Smooth muscle cell (in vitro differentiated cells): ENCODE results near the gene ADK. TPM values are rescaled to one million over a fixed set of nuclear protein-coding genes. Genes with fewer than 3 reads are reported as not detected.
"Not testable (repeated sequence)": the region's sequence is repeated elsewhere in the genome, so short reads cannot be mapped to it uniquely, and the experiment has no call there.

Experiments
- DNase-seq: peaks from one replicate; lab custom pipeline; 2025; ENCODE audit not compliant: unreplicated experiment; lab: John Stamatoyannopoulos, UW
- H2AFZ ChIP-seq: fragments of 200-600 bp; sonication (generic); 2 replicates; pipeline ENCODE4 v1.6.0; 2016; ENCODE audit warnings: antibody characterized with exemption, low read depth, mild to moderate bottlenecking
- H3F3A ChIP-seq: fragments of 200-600 bp; sonication (generic); 2 replicates; pipeline ENCODE4 v1.6.0; 2017; ENCODE audit warnings: antibody characterized with exemption, low read depth
- H3K27ac ChIP-seq: fragments of 200-600 bp; sonication (generic); 2 replicates; pipeline ENCODE4 v1.5.1; 2016; ENCODE audit warnings: low read depth, mild to moderate bottlenecking
- H3K27me3 ChIP-seq: fragments of 200-600 bp; sonication (generic); 2 replicates; pipeline ENCODE4 v1.6.1; 2016; ENCODE audit warnings: low read depth, mild to moderate bottlenecking
- H3K36me3 ChIP-seq: fragments of 200-600 bp; sonication (generic); 2 replicates; pipeline ENCODE4 v1.5.1; 2016; ENCODE audit warnings: low read depth
- H3K4me1 ChIP-seq: fragments of 200-600 bp; sonication (generic); 2 replicates; pipeline ENCODE4 v1.5.1; 2016; ENCODE audit warnings: low read depth
- H3K4me2 ChIP-seq: fragments of 200-600 bp; sonication (generic); 2 replicates; pipeline ENCODE4 v1.6.0; 2016; ENCODE audit warnings: mild to moderate bottlenecking
- H3K4me3 ChIP-seq: fragments of 200-600 bp; sonication (generic); 2 replicates; pipeline ENCODE4 v1.5.1; 2016; ENCODE audit warnings: mild to moderate bottlenecking
- H3K79me2 ChIP-seq: fragments of 200-600 bp; sonication (generic); 2 replicates; pipeline ENCODE4 v1.6.0; 2016; ENCODE audit warnings: low read depth, mild to moderate bottlenecking
- H3K9ac ChIP-seq: fragments of 200-600 bp; sonication (generic); 2 replicates; pipeline ENCODE4 v1.6.0; 2016; ENCODE audit warnings: low read depth
- H3K9me3 ChIP-seq: fragments of 200-600 bp; sonication (generic); replicated peaks from 2 replicates; pipeline ENCODE4 v1.5.1; 2016; ENCODE audit warnings: low read depth
- H4K20me1 ChIP-seq: fragments of 200-600 bp; sonication (generic); 2 replicates; pipeline ENCODE4 v1.6.0; 2016; ENCODE audit warnings: low read depth
- WGBS: methylation state at CpG from one replicate; pipeline ENCODE4 v1.1.7; 2016; ENCODE audit warnings: low lambda C conversion rate; 5-methylcytosine and 5-hydroxymethylcytosine counted together
- polyA plus RNA-seq: library from polyadenylated mRNA; unstranded; fragments of >200 nt; fragmentation: Nextera tagmentation; extraction: Ambion mirVana; gene quantifications from 2 replicates; pipeline ENCODE4 v1.2.1, GENCODE V29; 2016
- total RNA-seq: library from RNA; depleted of rRNA; stranded (reverse); fragments of >200 nt; gene quantifications from 2 replicates; pipeline ENCODE4 v1.2.3, GENCODE V29; 2014
- TF ChIP-seq, protein P1 (sequence below): fragments of 200-600 bp; sonication (generic); IDR thresholded peaks from 2 replicates; pipeline ENCODE4 v1.5.1; 2017; ENCODE audit warnings: borderline replicate concordance, mild to moderate bottlenecking, antibody characterized with exemption; ENCODE audit not compliant: insufficient read depth, poor library complexity, severe bottlenecking

The ADK gene
- total and polyA plus RNA-seq, 2 experiments from 2014 or later = 19.4 to 25.1 TPM

DNA sequence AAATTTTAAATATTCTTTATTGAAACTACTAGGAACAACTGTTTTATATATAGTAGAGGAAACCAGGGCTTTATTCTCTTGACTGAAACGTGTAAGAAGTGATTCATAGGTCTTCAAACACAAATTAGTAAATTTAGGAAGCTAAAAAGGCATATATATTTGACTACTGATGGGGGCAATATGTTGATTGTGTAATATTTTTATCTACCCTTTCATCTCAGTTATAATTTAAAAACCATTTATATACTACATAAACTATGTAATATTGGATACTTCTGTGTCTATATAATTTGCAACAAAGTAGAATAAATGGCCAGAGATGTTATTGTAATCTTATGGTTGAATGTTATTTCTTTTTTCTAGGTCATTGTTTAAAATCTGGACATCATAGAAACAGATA, 406.1 kb downstream of the ADK start:
- no peak overlapping the region for H3K27ac ChIP-seq
- no peaks in the 10 kb centered on the region for H3K9me3 ChIP-seq
- H3K4me1 ChIP-seq = no peaks in the 10 kb centered on the region
- no peak overlapping the region for H3K4me3 ChIP-seq
- no peak overlapping the region for H3K9ac ChIP-seq
- DNase-seq = no peak
- H3K36me3 ChIP-seq = no peaks in the 10 kb centered on the region
- H2AFZ ChIP-seq = no peak overlapping the region
- H3K4me2 ChIP-seq = no peak overlapping the region
- WGBS = 89% methylated on average over 1 of the region's 1 CpG
- no peaks in the 10 kb centered on the region for H3F3A ChIP-seq
- H3K27me3 ChIP-seq = no peaks in the 10 kb centered on the region
- H4K20me1 ChIP-seq = no peaks in the 10 kb centered on the region
- no peaks in the 10 kb centered on the region for H3K79me2 ChIP-seq
- TF ChIP-seq, protein P1, sequence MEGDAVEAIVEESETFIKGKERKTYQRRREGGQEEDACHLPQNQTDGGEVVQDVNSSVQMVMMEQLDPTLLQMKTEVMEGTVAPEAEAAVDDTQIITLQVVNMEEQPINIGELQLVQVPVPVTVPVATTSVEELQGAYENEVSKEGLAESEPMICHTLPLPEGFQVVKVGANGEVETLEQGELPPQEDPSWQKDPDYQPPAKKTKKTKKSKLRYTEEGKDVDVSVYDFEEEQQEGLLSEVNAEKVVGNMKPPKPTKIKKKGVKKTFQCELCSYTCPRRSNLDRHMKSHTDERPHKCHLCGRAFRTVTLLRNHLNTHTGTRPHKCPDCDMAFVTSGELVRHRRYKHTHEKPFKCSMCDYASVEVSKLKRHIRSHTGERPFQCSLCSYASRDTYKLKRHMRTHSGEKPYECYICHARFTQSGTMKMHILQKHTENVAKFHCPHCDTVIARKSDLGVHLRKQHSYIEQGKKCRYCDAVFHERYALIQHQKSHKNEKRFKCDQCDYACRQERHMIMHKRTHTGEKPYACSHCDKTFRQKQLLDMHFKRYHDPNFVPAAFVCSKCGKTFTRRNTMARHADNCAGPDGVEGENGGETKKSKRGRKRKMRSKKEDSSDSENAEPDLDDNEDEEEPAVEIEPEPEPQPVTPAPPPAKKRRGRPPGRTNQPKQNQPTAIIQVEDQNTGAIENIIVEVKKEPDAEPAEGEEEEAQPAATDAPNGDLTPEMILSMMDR = no peak

DNA sequence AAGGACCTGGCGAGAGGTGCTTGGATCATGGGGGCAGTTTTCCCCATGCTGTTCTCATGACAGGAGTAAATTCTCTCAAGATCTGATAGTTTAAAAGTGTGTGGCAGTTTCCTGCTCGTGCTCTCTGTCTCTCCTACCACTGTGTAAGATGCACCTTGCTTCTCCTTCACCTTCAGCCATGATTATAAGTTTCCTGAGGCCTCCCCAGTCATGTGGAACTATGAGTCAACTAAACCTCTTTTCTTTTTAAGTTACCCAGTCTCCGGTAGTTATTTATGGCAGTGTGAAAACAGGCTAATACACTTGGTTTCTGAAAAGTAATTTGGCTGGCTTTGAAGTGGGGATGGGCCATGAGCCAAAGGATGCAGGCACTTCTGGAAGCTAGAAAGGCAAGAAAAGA, 407.4 kb downstream of the ADK start:
- DNase-seq = no peak
- Histone ChIP-seq H3K4me2 (no peak overlapping the region), H3K9me3 (no peaks in the 10 kb centered on the region)

DNA sequence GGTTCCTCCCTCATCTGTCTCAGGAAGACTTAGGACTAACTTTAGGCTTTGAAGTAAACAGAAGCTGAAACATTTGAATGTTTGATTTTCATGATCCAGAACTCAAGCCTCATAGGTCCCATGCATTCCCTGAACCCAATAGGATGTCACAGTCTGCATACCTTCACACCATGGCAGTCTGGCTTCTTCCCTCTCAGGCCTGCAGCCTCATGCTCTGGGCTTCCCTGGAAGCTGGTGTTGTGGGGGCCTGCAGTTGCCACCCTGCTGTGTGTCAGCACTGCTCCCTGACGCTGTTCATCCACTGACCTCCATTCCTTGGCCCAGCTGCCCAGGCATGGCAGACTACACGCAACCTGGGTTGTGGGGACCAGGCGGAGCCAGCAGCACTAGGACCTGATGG, 407.9 kb downstream of the ADK start:
- H3K27ac ChIP-seq = no peak overlapping the region
- no peak overlapping the region for H3K9ac ChIP-seq
- H3K4me2 ChIP-seq = no peak overlapping the region
- no peak overlapping the region for H3K4me3 ChIP-seq
- no peaks in the 10 kb centered on the region for H3K27me3 ChIP-seq
- H2AFZ ChIP-seq = no peak overlapping the region
- H3K79me2 ChIP-seq = no peaks in the 10 kb centered on the region
- no peaks in the 10 kb centered on the region for H3K9me3 ChIP-seq
- H3K4me1 ChIP-seq = no peaks in the 10 kb centered on the region
- no peaks in the 10 kb centered on the region for H4K20me1 ChIP-seq
- TF ChIP-seq, protein P1 = no peak
- DNase-seq = no peak
- no peaks in the 10 kb centered on the region for H3F3A ChIP-seq
- no peaks in the 10 kb centered on the region for H3K36me3 ChIP-seq
- WGBS = 89% methylated on average over 3 of the region's 3 CpGs

More for the DNA sequence above, 407.4 kb downstream of the ADK start:
- no peaks in the 10 kb centered on the region for H3K27me3 ChIP-seq
- no peak overlapping the region for H3K9ac ChIP-seq
- no peaks in the 10 kb centered on the region for H3K36me3 ChIP-seq
- H3F3A ChIP-seq = no peaks in the 10 kb centered on the region
- no peak overlapping the region for H2AFZ ChIP-seq
- 89% methylated on average over 3 of the region's 3 CpGs for WGBS
- H3K27ac ChIP-seq = no peak overlapping the region
- no peaks in the 10 kb centered on the region for H4K20me1 ChIP-seq
- no peaks in the 10 kb centered on the region for H3K79me2 ChIP-seq
- TF ChIP-seq, protein P1 = no peak
- no peaks in the 10 kb centered on the region for H3K4me1 ChIP-seq
- no peak overlapping the region for H3K4me3 ChIP-seq

DNA sequence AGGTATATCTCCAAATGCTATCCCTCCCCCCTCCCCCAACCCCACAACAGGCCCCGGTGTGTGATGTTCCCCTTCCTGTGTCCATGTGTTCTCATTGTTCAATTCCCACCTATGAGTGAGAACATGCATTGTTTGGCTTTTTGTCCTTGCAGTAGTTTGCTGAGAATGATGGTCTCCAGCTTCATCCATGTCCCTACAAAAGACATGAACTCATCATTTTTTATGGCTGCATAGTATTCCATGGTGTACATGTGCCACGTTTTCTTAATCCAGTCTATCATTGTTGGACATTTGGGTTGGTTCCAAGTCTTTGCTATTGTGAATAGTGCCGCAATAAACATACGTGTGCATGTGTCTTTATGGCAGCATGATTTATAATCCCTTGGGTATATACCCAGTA, 417.9 kb downstream of the ADK start:
- H2AFZ ChIP-seq, H3K27me3 ChIP-seq, H3K4me3 ChIP-seq, H3K4me2 ChIP-seq, H3F3A ChIP-seq, H3K36me3 ChIP-seq, H3K27ac ChIP-seq, H3K79me2 ChIP-seq, H4K20me1 ChIP-seq, DNase-seq, H3K9ac ChIP-seq, H3K4me1 ChIP-seq, H3K9me3 ChIP-seq: not testable (repeated sequence)
- WGBS = 98% methylated on average over 4 of the region's 4 CpGs

DNA sequence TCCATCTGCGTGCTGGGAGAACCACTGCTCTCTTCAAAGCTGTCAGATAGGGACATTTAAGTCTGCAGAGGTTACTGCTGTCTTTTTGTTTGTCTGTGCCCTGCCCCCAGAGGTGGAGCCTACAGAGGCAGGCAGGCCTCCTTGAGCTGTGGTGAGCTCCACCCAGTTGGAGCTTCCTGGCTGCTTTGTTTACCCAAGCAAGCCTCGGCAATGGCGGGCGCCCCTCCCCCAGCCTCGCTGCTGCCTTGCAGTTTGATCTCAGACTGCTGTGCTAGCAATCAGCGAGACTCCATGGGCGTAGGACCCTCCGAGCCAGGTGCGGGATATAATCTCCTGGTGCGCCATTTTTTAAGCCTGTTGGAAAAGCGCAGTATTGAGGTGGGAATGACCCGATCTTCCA, 422.5 kb downstream of the ADK start:
- not testable (repeated sequence) for H3F3A ChIP-seq, H2AFZ ChIP-seq, H3K27ac ChIP-seq, H3K4me1 ChIP-seq, H3K27me3 ChIP-seq, H3K4me2 ChIP-seq, H3K9me3 ChIP-seq, H3K36me3 ChIP-seq, H3K79me2 ChIP-seq, H3K9ac ChIP-seq, H3K4me3 ChIP-seq, DNase-seq, H4K20me1 ChIP-seq
- 96% methylated on average over 12 of the region's 12 CpGs for WGBS
